Astrocyte of the cerebellum (primary cell): ENCODE measurements around the gene HBS1L.

Experiments
- DNase-seq: peaks from one replicate; pipeline ENCODE4 v3.0.0-alpha.2; 2011; ENCODE audit warnings: low read depth
- H3K4me3 ChIP-seq: 2 replicates; pipeline ENCODE4 v1.5.1; 2011; ENCODE audit warnings: mild to moderate bottlenecking, low read depth, low read length, moderate library complexity
- in situ Hi-C: cut with HindIII; loops from 2 replicates; pipeline ENCODE4 v1.10.0; 2017; ENCODE audit warnings: low sequenced_read_pairs
- TF ChIP-seq, protein P1 (sequence below): IDR thresholded peaks from 2 replicates; pipeline ENCODE4 v1.5.1; 2012; ENCODE audit warnings: low read length, low read depth, moderate library complexity, mild to moderate bottlenecking; ENCODE audit errors: missing control alignments

The HBS1L gene

DNA sequence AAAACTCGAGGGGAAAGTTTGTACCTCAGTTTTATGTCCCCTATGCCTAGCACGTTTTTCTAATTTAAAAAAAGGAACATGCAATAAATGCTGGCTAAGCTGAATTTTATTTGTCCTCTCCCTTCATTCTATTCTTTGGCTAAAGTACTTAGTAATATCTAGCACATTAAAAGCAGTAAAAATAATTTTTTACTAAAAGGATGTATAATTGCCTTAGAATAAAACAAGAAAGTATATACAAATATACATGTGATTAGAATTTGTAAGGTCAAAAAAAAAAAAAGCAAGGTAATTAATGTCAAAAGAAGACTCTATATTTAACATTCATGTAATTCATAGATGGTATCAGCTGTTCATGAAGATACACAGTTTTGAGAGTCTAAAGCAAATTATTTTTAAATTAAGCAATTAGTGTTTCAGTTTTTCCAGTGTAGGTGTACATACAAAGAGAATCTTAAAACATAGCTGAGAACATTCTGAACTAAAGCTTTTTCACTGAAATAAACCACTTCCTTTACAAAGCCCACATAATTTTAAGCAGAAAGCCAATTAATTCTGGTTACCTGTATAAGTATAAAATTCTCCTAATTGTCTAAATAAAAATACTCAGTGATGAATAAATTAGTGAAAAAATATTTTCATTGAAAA lies 32.4 kb downstream of the HBS1L start:
- TF ChIP-seq, protein P1, sequence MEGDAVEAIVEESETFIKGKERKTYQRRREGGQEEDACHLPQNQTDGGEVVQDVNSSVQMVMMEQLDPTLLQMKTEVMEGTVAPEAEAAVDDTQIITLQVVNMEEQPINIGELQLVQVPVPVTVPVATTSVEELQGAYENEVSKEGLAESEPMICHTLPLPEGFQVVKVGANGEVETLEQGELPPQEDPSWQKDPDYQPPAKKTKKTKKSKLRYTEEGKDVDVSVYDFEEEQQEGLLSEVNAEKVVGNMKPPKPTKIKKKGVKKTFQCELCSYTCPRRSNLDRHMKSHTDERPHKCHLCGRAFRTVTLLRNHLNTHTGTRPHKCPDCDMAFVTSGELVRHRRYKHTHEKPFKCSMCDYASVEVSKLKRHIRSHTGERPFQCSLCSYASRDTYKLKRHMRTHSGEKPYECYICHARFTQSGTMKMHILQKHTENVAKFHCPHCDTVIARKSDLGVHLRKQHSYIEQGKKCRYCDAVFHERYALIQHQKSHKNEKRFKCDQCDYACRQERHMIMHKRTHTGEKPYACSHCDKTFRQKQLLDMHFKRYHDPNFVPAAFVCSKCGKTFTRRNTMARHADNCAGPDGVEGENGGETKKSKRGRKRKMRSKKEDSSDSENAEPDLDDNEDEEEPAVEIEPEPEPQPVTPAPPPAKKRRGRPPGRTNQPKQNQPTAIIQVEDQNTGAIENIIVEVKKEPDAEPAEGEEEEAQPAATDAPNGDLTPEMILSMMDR = no peak
- DNase-seq = no peak
- in situ Hi-C loops = no loop called here
- no peak overlapping the region for H3K4me3 ChIP-seq

DNA sequence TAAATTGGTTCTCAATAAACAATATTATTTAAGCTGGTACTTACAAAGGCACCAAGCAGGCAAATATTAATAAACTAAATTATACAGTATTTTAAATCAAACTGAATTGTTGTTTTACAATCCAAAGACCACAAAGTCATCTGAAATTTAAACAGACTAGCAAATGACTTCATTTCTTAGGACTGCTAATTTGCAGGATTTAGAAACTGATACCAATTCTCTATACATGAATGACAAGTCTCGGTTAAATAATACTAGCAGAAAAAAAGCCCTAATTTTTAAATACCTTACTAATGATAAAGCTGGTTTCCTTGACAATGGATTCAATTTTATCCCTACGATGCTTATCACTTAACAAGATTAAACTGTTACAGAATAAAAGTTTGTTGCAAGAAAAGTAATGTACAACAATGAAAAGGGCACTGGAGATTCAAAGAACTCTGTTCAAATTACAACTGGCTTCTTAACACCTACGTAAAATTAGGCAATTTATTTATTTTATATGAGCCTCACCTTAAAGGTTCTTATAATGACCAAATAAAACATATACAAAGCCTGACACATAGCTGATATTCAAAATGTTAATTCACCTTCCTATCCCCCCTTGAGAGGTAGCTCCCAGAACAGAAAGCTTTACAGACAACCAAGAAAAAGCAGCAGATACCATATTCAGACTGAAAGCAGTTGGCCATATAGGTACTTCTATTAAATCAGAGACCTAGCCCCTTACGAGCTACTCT lies 33.1 kb downstream of the HBS1L start:
- no peak overlapping the region for H3K4me3 ChIP-seq
- no peak for DNase-seq
- TF ChIP-seq, protein P1 = no peak
- in situ Hi-C loops = no loop called here

DNA sequence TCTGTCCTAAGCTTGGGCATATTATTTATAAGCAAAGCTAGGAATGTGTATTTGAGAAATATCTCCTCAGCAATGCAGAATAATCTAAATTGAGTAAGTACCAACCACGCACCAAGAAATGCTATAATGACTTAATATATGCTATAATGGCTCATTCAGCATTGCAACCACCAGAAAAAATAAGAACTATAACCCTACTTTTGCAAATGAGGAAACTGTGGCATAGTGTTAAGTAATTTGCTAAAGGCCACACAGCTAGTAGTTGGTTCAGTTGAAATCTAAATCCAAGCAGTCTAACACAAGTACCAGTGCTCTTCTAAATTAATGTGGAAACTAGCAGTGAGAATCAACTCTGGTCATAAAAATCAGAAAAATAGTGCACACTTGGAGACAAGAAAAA lies 35.7 kb downstream of the HBS1L start:
- no peak for DNase-seq
- TF ChIP-seq, protein P1 = no peak
- no peak overlapping the region for H3K4me3 ChIP-seq
- in situ Hi-C loops = no loop called here

DNA sequence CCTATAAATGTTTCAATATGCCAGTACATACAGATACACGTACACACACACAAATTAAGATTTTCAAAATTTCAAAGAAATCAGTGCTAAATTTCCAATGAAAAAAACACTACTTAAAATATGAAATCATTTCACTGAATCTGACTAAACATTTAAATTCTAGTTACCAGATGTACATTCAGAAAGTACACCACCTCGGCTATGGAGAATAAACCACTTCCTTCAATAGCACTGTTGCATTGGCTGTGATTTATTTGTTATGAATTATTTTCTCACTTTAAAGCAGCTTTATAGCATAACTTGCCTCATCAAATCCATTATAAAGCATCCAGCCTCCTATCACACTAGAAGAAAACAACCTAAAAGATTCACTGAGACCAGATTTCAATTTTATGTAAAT lies 36.6 kb downstream of the HBS1L start:
- H3K4me3 ChIP-seq = no peak overlapping the region
- in situ Hi-C loops = no loop called here
- TF ChIP-seq, protein P1 = no peak
- DNase-seq = no peak

DNA sequence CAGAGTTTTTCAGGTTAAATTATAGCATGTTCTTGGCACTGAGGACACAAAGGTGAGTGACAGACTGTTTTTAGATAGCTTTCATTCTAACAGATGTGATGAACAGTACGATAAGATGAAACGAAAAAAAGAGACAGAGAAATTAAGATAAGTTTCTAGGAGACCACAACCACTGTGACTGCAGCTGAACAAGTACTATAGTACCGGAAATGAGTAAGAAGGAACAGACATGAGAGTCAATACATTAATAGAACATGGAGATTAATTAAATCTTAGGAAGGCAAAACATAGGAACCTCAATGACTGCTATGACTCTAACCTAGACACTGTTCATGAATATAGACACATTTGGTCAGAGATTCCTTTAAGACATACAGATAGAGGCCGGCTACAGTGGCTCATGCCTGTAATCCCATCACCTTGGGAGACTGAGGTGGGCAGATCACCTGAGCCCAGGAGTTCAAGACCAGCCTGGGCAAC lies 40.2 kb downstream of the HBS1L start:
- H3K4me3 ChIP-seq = no peak overlapping the region
- DNase-seq = no peak
- in situ Hi-C loops = no loop called here
- TF ChIP-seq, protein P1 = no peak

DNA sequence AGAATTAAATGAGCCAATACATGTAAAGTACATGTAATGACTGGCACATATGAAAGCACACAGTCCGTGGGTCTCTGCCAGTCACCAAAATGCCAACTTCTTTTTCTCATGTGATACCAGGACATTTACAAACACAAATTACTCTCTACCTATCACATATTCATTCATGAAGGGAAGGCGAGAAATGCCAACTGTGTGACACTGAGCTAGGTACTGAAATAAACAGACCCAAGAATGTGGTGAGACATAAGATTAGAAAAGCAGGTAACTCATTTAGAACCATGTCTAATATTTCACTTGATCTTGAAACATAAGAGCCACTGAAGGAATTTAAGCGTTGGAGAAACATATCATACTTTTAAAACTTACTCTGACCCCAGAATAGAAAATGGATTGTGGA lies 41.4 kb downstream of the HBS1L start:
- in situ Hi-C loops = no loop called here
- TF ChIP-seq, protein P1 = no peak
- DNase-seq = no peak
- H3K4me3 ChIP-seq = no peak overlapping the region
